ENCODE measurements around the gene KIRREL3. TPM values are rescaled to one million over a fixed set of nuclear protein-coding genes. Genes with fewer than 3 reads are reported as not detected.

KIRREL3 gene
- total and polyA plus RNA-seq, 9 of the 15 experiments (the other 6 are each of a cell fraction or from before 2014, with no cell fraction given), result 0.04 to 0.10 TPM; not detected in 7

GRCh38 chr11:126405374-126405773, 595.2 kb downstream of the KIRREL3 start:
- no peak overlapping the region for H3K9ac ChIP-seq (ENCODE audit: insufficient read depth in 1 of 2, low read depth in 2 of 2, low read length in 2 of 2)
- H3K4me1 ChIP-seq (replicated peaks in 1 of 2; ENCODE audit: control insufficient read depth in 2 of 2, insufficient read depth in 2 of 2, low read length in 2 of 2), result no peaks in the 10 kb centered on the region
- no peaks in the 10 kb centered on the region for H3K79me2 ChIP-seq (ENCODE audit: control insufficient read depth, insufficient read depth, low read length)
- BruUV-seq (replicated peaks), result no TSS peak
- no peak overlapping the region for H3K4me2 ChIP-seq (ENCODE audit: insufficient read depth, low read length)
- FAIRE-seq (no peak), DNase-seq (ENCODE audit: extremely low read depth in 1 of 4, low spot score in 3 of 4) (no peak), ATAC-seq (no peak)
- H3K4me3 ChIP-seq, result no peak overlapping the region
- CTCF ChIA-PET (ENCODE audit: low intra/inter-chr PET ratio), result no interaction called here
- no peak overlapping the region for H3K27ac ChIP-seq (ENCODE audit: extremely low read depth, low read depth, low read length)
- intact Hi-C loops (cut with micrococcal nuclease), result no loop called here
- no peaks in the 10 kb centered on the region for H3K27me3 ChIP-seq (ENCODE audit: control insufficient read depth in 2 of 2, insufficient read depth in 2 of 2, low read length in 2 of 2)
- H3K36me3 ChIP-seq (ENCODE audit: control insufficient read depth, insufficient read depth, low read length), result peaks cover 5% of the 10 kb centered on the region; the same call in 2 of the 3 replicates
- H2AFZ ChIP-seq (ENCODE audit: low read depth, low read length), result no peak overlapping the region
- 57% methylated on average over 3 of the region's 3 CpGs for WGBS (ENCODE audit: insufficient coverage, low coverage, missing lambda C conversion rate)
- in situ Hi-C loops (cut with MboI), result loop anchor here (25.0 kb wide), 1 partner anchor 93 kb away; the partner anchor contains the start of gene DCPS
- no peaks in the 10 kb centered on the region for H3K9me3 ChIP-seq (replicated peaks; ENCODE audit: control insufficient read depth, insufficient read depth, low read depth, low read length)
- peaks cover 25% of the 10 kb centered on the region for H4K20me1 ChIP-seq (replicated peaks; ENCODE audit: control insufficient read depth, insufficient read depth, low read length)
- POLR2A ChIA-PET, result interaction anchor here (0.6 to 1.0 kb wide), 2 partner anchors 123 to 133 kb away, joined by 3 to 4 read pairs; partner anchors contain the start of gene TIRAP
- H3K9me1 ChIP-seq (ENCODE audit: control insufficient read depth, insufficient read depth, low read length), result peaks cover 2% of the 10 kb centered on the region
- TF ChIP-seq PURB (CRISPR knock-in tag; IDR thresholded peaks at IDR 0.05; ENCODE audit: low read depth) (no peak), TBL1XR1 (IDR thresholded peaks at IDR 0.05; ENCODE audit: low read length in 2 of 2) (no peak), RBM17 (IDR thresholded peaks at IDR 0.05; ENCODE audit: borderline replicate concordance, low read depth, low read length) (no peak), ELK3 (CRISPR knock-in tag; IDR thresholded peaks at IDR 0.05) (no peak), POLR2G (IDR thresholded peaks at IDR 0.05; ENCODE audit: low read depth, low read length) (no peak), EGR1 (conservative IDR thresholded peaks at IDR 0.05) (no peak), ZNF507 (tag; conservative IDR thresholded peaks at IDR 0.05) (no peak), SRSF9 (IDR thresholded peaks at IDR 0.05; ENCODE audit: borderline replicate concordance, low read depth, low read length) (no peak), SFPQ (IDR thresholded peaks at IDR 0.05; ENCODE audit: low read depth, low read length) (no peak), TBP (optimal IDR thresholded peaks at IDR 0.05; ENCODE audit: low read depth, low read length) (no peak), SIRT6 (IDR thresholded peaks at IDR 0.05; ENCODE audit: low read depth, low read length) (no peak), BRF2 (IDR thresholded peaks at IDR 0.05; ENCODE audit: borderline replicate concordance, insufficient read depth, insufficient read length) (no peak), ZBTB33 (CRISPR knock-in tag; IDR thresholded peaks at IDR 0.05) (no peak), ZBED1 (IDR thresholded peaks at IDR 0.05) (no peak), THRA (IDR thresholded peaks at IDR 0.05) (no peak), HNRNPLL (IDR thresholded peaks at IDR 0.05; ENCODE audit: low read depth, low read length, poor library complexity, severe bottlenecking) (no peak)

All from K562 (cell line).